Keratinocyte (primary cell): ENCODE measurements around the gene DEGS1.

Experiments
- EZH2 ChIP-seq: IDR thresholded peaks from one replicate; pipeline ENCODE4 v1.6.1; 2012; ENCODE audit warnings: inconsistent platforms, mild to moderate bottlenecking, low read length, moderate library complexity
- TF ChIP-seq, protein P1 (sequence below), 3 experiments: IDR thresholded peaks in 1 of 3; conservative IDR thresholded peaks in 1 of 3; optimal IDR thresholded peaks in 1 of 3; 2 replicates in 2 of 3; 3 replicates in 1 of 3; pipeline versions ENCODE3 to v1.5.1; 2011; ENCODE audit warnings: low read length in 3 of 3, mild to moderate bottlenecking in 3 of 3, moderate library complexity in 2 of 3, control low read depth in 1 of 3, inconsistent platforms in 1 of 3; ENCODE audit not compliant: insufficient read depth in 2 of 3; ENCODE audit errors: extremely low read depth in 1 of 3

DNA sequence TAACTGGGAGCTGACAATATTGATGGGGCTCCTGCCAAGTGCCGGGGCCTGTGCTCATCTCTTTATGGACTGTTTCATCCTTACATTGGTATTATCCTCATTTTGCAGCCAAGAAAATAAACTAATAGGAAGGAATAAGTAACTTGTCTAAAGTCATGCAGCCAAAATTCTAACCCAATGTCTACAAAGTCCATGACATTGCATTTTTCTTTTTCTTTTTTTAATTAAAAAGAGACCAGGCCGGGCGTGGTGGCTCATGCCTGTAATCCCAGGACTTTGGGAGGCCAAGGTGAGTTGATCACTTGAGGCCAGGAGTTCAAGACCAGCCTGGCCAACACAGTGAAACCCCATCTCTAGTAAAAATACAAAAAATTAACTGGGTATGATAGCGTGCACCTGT, 18.8 kb downstream of the DEGS1 start:
- no peak for TF ChIP-seq EZH2
- TF ChIP-seq, protein P1, sequence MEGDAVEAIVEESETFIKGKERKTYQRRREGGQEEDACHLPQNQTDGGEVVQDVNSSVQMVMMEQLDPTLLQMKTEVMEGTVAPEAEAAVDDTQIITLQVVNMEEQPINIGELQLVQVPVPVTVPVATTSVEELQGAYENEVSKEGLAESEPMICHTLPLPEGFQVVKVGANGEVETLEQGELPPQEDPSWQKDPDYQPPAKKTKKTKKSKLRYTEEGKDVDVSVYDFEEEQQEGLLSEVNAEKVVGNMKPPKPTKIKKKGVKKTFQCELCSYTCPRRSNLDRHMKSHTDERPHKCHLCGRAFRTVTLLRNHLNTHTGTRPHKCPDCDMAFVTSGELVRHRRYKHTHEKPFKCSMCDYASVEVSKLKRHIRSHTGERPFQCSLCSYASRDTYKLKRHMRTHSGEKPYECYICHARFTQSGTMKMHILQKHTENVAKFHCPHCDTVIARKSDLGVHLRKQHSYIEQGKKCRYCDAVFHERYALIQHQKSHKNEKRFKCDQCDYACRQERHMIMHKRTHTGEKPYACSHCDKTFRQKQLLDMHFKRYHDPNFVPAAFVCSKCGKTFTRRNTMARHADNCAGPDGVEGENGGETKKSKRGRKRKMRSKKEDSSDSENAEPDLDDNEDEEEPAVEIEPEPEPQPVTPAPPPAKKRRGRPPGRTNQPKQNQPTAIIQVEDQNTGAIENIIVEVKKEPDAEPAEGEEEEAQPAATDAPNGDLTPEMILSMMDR (optimal IDR thresholded peaks at IDR 0.05 in 1 of 3, IDR thresholded peaks at IDR 0.05 in 1 of 3, conservative IDR thresholded peaks at IDR 0.05 in 1 of 3; ENCODE audit: extremely low read depth in 1 of 3, insufficient read depth in 2 of 3, low read length in 3 of 3) = no peak
